OCI-LY7 (cell line): ENCODE measurements around the gene PCDHGA1.

ENCODE experiments used
- CTCF ChIP-seq: fragments of 200-600 bp; sonication (generic); conservative IDR thresholded peaks from 2 replicates; pipeline ENCODE4 v1.5.1; 2014; ENCODE audit warnings: mild to moderate bottlenecking, antibody characterized with exemption, low read length, moderate library complexity, mixed read lengths
- EZH2phosphoT487 ChIP-seq: fragments of 200-600 bp; sonication (generic); IDR thresholded peaks from 2 replicates; pipeline ENCODE4 v1.6.1; 2018; ENCODE audit warnings: low read depth, borderline replicate concordance, mild to moderate bottlenecking, mixed run types, antibody characterized with exemption, low read length, moderate library complexity, mixed read lengths

DNA sequence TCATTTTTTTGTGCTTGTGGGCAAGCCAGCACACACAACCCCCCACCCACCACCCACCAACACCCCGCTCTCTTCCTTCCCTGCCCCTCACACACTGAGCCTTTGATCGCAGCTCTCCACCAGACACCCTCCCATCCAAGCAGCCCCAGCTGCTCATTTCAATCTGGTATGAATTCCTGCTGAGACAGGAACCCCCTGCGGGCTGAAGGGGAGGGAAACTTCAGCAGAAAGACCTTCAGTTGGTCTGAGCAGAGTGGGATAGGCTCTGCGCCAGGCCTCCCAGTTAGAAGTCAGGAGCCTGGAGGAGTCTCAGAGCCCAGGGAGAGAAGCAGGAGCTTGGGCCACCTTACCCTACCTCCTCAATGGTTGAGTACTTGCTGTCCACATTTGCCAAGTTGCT lies 165.7 kb downstream of the PCDHGA1 start:
- no peak for TF ChIP-seq CTCF
- no peak for TF ChIP-seq EZH2phosphoT487
